ENCODE data around the gene JAG2.

- TF ChIP-seq ZFP30 (CRISPR knock-in tag; IDR thresholded peaks at IDR 0.05) (no peak), RARB (CRISPR knock-in tag; IDR thresholded peaks at IDR 0.05) (no peak), ARNTL (CRISPR knock-in tag; IDR thresholded peaks at IDR 0.05; ENCODE audit: borderline replicate concordance, low read depth) (no peak), ZNF565 (CRISPR knock-in tag; conservative IDR thresholded peaks at IDR 0.05; ENCODE audit: low read depth) (no peak), ZNF70 (CRISPR knock-in tag; IDR thresholded peaks at IDR 0.05) (no peak), ZNF8 (CRISPR knock-in tag; IDR thresholded peaks at IDR 0.05) (no peak), CSDC2 (CRISPR knock-in tag; IDR thresholded peaks at IDR 0.05) (no peak), ESRRG (CRISPR knock-in tag; IDR thresholded peaks at IDR 0.05) (no peak), BACH2 (CRISPR knock-in tag; IDR thresholded peaks at IDR 0.05; ENCODE audit: borderline replicate concordance) (no peak), TCF4 (CRISPR knock-in tag; IDR thresholded peaks at IDR 0.05; ENCODE audit: borderline replicate concordance) (no peak), ISL1 (CRISPR knock-in tag; IDR thresholded peaks at IDR 0.05) (no peak), PATZ1 (CRISPR knock-in tag; IDR thresholded peaks at IDR 0.05; ENCODE audit: borderline replicate concordance) (no peak), ZFP3 (CRISPR knock-in tag; IDR thresholded peaks at IDR 0.05) (no peak), GLIS3 (CRISPR knock-in tag; IDR thresholded peaks at IDR 0.05) (no peak)
These were observed 15.2 kb downstream of the JAG2 start for GRCh38 chr14:105153331-105153731.
